Measurements from ENCODE around the gene TMC5. TPM values are rescaled to one million over a fixed set of nuclear protein-coding genes. Genes with fewer than 3 reads are reported as not detected.

Gene TMC5
- total and polyA plus RNA-seq, 2 of the 13 experiments (the other 11 are each of a cell fraction or from before 2014, with no cell fraction given): 0.09 to 0.41 TPM

- H3K9me3 ChIP-seq (ENCODE audit: low read length): no peaks in the 10 kb centered on the region
- peaks cover 47% of the 10 kb centered on the region for H3K79me2 ChIP-seq (ENCODE audit: insufficient read depth, low read length)
- in situ Hi-C loops (cut with HindIII; ENCODE audit: extremely low pct_ligation_motif_present, low pct_unique_long_range_greater_than_20kb) (no loop called here), intact Hi-C loops (cut with micrococcal nuclease; ENCODE audit: unreplicated experiment) (loop anchor here (10.0 kb wide), 1 partner anchor 729 kb away; the partner anchor contains the start of gene RPS15A)
- peak overlapping the region; percentile 94 to 100 (median 95) for H3K4me3 ChIP-seq (replicated peaks in 1 of 3; ENCODE audit: insufficient read depth in 1 of 3, low read depth in 2 of 3, low read length in 3 of 3)
- DNase-seq (ENCODE audit: low spot score): no peak
- H3K36me3 ChIP-seq (replicated peaks in 1 of 2; ENCODE audit: control insufficient read depth in 1 of 2, insufficient read depth in 2 of 2, low read length in 2 of 2): peaks cover 4 to 14% of the 10 kb centered on the region in 2 experiments; a peak in 4 of 5 replicates
- no peak for FAIRE-seq
- peak overlapping the region; percentile 61 for H3K27ac ChIP-seq (ENCODE audit: extremely low read length, insufficient read depth, low read length)
- H3K4me1 ChIP-seq (ENCODE audit: insufficient read depth, low read length): peaks cover 53% of the 10 kb centered on the region
- H2AFZ ChIP-seq (ENCODE audit: low read length): peak overlapping the region; percentile 76
- H3K4me2 ChIP-seq (ENCODE audit: low read depth, low read length): peak overlapping the region; percentile 91
- no peaks in the 10 kb centered on the region; a peak in 1 of 5 replicates for H3K27me3 ChIP-seq (ENCODE audit: control insufficient read depth in 1 of 2, insufficient read depth in 2 of 2, low read length in 2 of 2)
- 0% methylated on average over 10 of the region's 11 CpGs for WGBS (ENCODE audit: low lambda C conversion rate)
- no peaks in the 10 kb centered on the region for H4K20me1 ChIP-seq (ENCODE audit: insufficient read depth, low read length)
- BruUV-seq (replicated peaks): no TSS peak
- ChIA-PET POLR2A (interaction anchor here (1.0 to 2.7 kb wide), 8 partner anchors 10 to 734 kb away, joined by 3 to 34 read pairs (median 5); partner anchors contain the start of genes ARL6IP1, RPS15A and VPS35L), CTCF (ENCODE audit: low intra/inter-chr PET ratio, low total read pairs) (no interaction called here)
- peak overlapping the region; percentile 83 for H3K9ac ChIP-seq (ENCODE audit: insufficient read depth, low read depth, low read length)
- peak; percentile 6 for ATAC-seq
- TF ChIP-seq ZNF232 (CRISPR knock-in tag; IDR thresholded peaks at IDR 0.05; ENCODE audit: borderline replicate concordance): 0 out of 2 replicates have a peak, but pooled peaks have one; percentile 47
- 0 out of 2 replicates have a peak, but pooled peaks have one; percentile 13 for TF ChIP-seq ZNF20 (CRISPR knock-in tag; IDR thresholded peaks at IDR 0.05)
- TF ChIP-seq ZFP90 (CRISPR knock-in tag; IDR thresholded peaks at IDR 0.05; ENCODE audit: borderline replicate concordance): peak; percentile 15; the same call in 1 of the 2 replicates
- TF ChIP-seq ZNF10 (CRISPR knock-in tag; IDR thresholded peaks at IDR 0.05; ENCODE audit: borderline replicate concordance, low read depth): no peak
- 0 out of 2 replicates have a peak, but pooled peaks have one; percentile 6 for TF ChIP-seq EED (CRISPR knock-in tag; IDR thresholded peaks at IDR 0.05)
- TF ChIP-seq ZNF33A (CRISPR knock-in tag; IDR thresholded peaks at IDR 0.05; ENCODE audit: borderline replicate concordance): peak; percentile 78; the same call in 1 of the 2 replicates
- 0 out of 2 replicates have a peak, but pooled peaks have one; percentile 21 for TF ChIP-seq FOXJ3 (CRISPR knock-in tag; IDR thresholded peaks at IDR 0.05; ENCODE audit: borderline replicate concordance)
- 0 out of 2 replicates have a peak, but pooled peaks have one; percentile 16 for TF ChIP-seq ZNF644 (CRISPR knock-in tag; IDR thresholded peaks at IDR 0.05; ENCODE audit: low read depth)
- no peak for TF ChIP-seq NR2F1 (CRISPR knock-in tag; IDR thresholded peaks at IDR 0.05)
- TF ChIP-seq PATZ1 (CRISPR knock-in tag; IDR thresholded peaks at IDR 0.05): peak; percentile 1; the same call in 1 of the 2 replicates
- TF ChIP-seq ZNF790 (CRISPR knock-in tag; IDR thresholded peaks at IDR 0.05; ENCODE audit: borderline replicate concordance): no peak; the same call in 1 of the 2 replicates
- 0 out of 2 replicates have a peak, but pooled peaks have one; percentile 71 for TF ChIP-seq ZNF850 (CRISPR knock-in tag; conservative IDR thresholded peaks at IDR 0.05)
- TF ChIP-seq AHDC1 (CRISPR knock-in tag; IDR thresholded peaks at IDR 0.05; ENCODE audit: borderline replicate concordance): 0 out of 2 replicates have a peak, but pooled peaks have one; percentile 45
- TF ChIP-seq ZNF891 (CRISPR knock-in tag; IDR thresholded peaks at IDR 0.05): no peak
- TF ChIP-seq ZNF75D (CRISPR knock-in tag; IDR thresholded peaks at IDR 0.05; ENCODE audit: borderline replicate concordance): peak; percentile 63; the same call in 1 of the 2 replicates
- 0 out of 2 replicates have a peak, but pooled peaks have one; percentile 22 for TF ChIP-seq PAX8 (CRISPR knock-in tag; IDR thresholded peaks at IDR 0.05; ENCODE audit: borderline replicate concordance)
Measured at GRCh38 chr16:19524356-19524615, 106.6 kb downstream of the TMC5 start.
